HG02798 (cell line): ENCODE measurements around the gene UCN.
"Not testable (repeated sequence)": the region's sequence is repeated elsewhere in the genome, so short reads cannot be mapped to it uniquely, and the experiment has no call there.

Experiments used
- ATAC-seq: cut with Tn5 transposase; IDR thresholded peaks from one replicate; pipeline ENCODE4 v1.9.1; 2021; ENCODE audit warnings: mild to moderate bottlenecking; ENCODE audit not compliant: unreplicated experiment, poor library complexity

The UCN gene

GRCh38 chr2:27316655-27317412 lies 8.6 kb upstream of the UCN start:
- no peak for ATAC-seq

- ATAC-seq = no peak
Observed at GRCh38 chr2:27315122-27315521, 6.9 kb upstream of the UCN start.

- no peak for ATAC-seq
Observed at GRCh38 chr2:27314709-27315108, 6.5 kb upstream of the UCN start.

GRCh38 chr2:27313882-27314645 lies 5.8 kb upstream of the UCN start:
- ATAC-seq = no peak

- ATAC-seq = no peak
Observed at GRCh38 chr2:27312152-27312551, 3.9 kb upstream of the UCN start.

- no peak for ATAC-seq
Observed at GRCh38 chr2:27309651-27310050, 1.4 kb upstream of the UCN start.

GRCh38 chr2:27307545-27308358 lies 493 bp downstream of the UCN start:
- ATAC-seq = no peak

GRCh38 chr2:27307287-27307544 lies 1.0 kb downstream of the UCN start:
- no peak for ATAC-seq

GRCh38 chr2:27306573-27307286 lies 1.5 kb downstream of the UCN start:
- no peak for ATAC-seq

- no peak for ATAC-seq
Observed at GRCh38 chr2:27306136-27306535, 2.1 kb downstream of the UCN start.

- no peak for ATAC-seq
Observed at GRCh38 chr2:27305516-27305915, 2.7 kb downstream of the UCN start.

- ATAC-seq = no peak
Observed at GRCh38 chr2:27304488-27305240, 3.6 kb downstream of the UCN start.

GRCh38 chr2:27303093-27304025 lies 4.9 kb downstream of the UCN start:
- no peak for ATAC-seq

GRCh38 chr2:27300606-27301005 lies 7.6 kb downstream of the UCN start:
- ATAC-seq = not testable (repeated sequence)

GRCh38 chr2:27298391-27299080 lies 9.7 kb downstream of the UCN start:
- no peak for ATAC-seq

GRCh38 chr2:27297195-27297594 lies 11.1 kb downstream of the UCN start:
- no peak for ATAC-seq

GRCh38 chr2:27296481-27296880 lies 11.8 kb downstream of the UCN start:
- ATAC-seq = no peak

GRCh38 chr2:27294928-27295327 lies 13.3 kb downstream of the UCN start:
- no peak for ATAC-seq
